ENCODE measurements around the gene EMID1. TPM values are rescaled to one million over a fixed set of nuclear protein-coding genes. Genes with fewer than 3 reads are reported as not detected.

Gene EMID1
- total RNA-seq, 1 experiment from 2014 or later, result 5.4 TPM

GRCh38 chr22:29230972-29231875 is 25.5 kb downstream of the EMID1 start:
- Mint-ChIP-seq H3K9me3 (0 out of 5 replicates have a peak, but pooled peaks cover 0 to 4% of the 10 kb centered on the region in 2 experiments), H3K36me3 (ENCODE audit: insufficient read depth in 1 of 3, low read depth in 3 of 3) (peaks cover 0 to 6% (median 1%) of the 10 kb centered on the region in 3 experiments; a peak in 3 of 7 replicates), H3K27ac (no peak overlapping the region), H3K4me3 (no peak overlapping the region), H3K27me3 (ENCODE audit: low read depth) (peaks cover 4% of the 10 kb centered on the region; the same call in 1 of the 2 replicates), H3K4me1 (no peaks in the 10 kb centered on the region)
- Histone ChIP-seq H4K91ac (ENCODE audit: insufficient read length, low read depth, low read length) (no peak overlapping the region), H3K9me3 (ENCODE audit: control insufficient read depth, low read depth, low read length) (no peaks in the 10 kb centered on the region), H3K4ac (ENCODE audit: low read depth, low read length) (no peak overlapping the region), H3K9ac (ENCODE audit: extremely low read depth, insufficient read length, low read length) (no peak overlapping the region), H3K79me1 (ENCODE audit: insufficient read depth, low read depth, low read length, poor library complexity, severe bottlenecking) (no peaks in the 10 kb centered on the region), H3K4me1 (ENCODE audit: insufficient read depth, low read length) (no peaks in the 10 kb centered on the region), H2BK15ac (ENCODE audit: low read depth, low read length) (no peak overlapping the region), H4K20me1 (ENCODE audit: control insufficient read depth, insufficient read depth, insufficient read length) (no peaks in the 10 kb centered on the region), H2BK5ac (ENCODE audit: insufficient read length, low read length) (no peak overlapping the region), H3K4me2 (ENCODE audit: insufficient read depth, insufficient read length, low read length) (no peak overlapping the region), H3K27me3 (ENCODE audit: insufficient read depth, low read length) (no peaks in the 10 kb centered on the region), H2BK20ac (ENCODE audit: low read depth, low read length, poor library complexity, severe bottlenecking) (no peak overlapping the region), H3T11ph (ENCODE audit: low read length) (no peak overlapping the region), H2BK120ac (ENCODE audit: low read depth, low read length, poor library complexity, severe bottlenecking) (no peak overlapping the region), H2AK5ac (ENCODE audit: insufficient read length, low read length) (no peak overlapping the region), H3K23ac (ENCODE audit: insufficient read length, low read depth, low read length) (no peak overlapping the region), H2BK12ac (ENCODE audit: insufficient read length, low read depth, low read length) (no peak overlapping the region), H4K5ac (ENCODE audit: insufficient read length, low read depth, low read length) (no peak overlapping the region), H3K18ac (ENCODE audit: insufficient read length, low read depth, low read length) (no peak overlapping the region), H3K27ac (ENCODE audit: insufficient read length, low read depth, low read length) (no peak overlapping the region), H2AFZ (ENCODE audit: low read length) (no peak overlapping the region), H4K8ac (replicated peaks; ENCODE audit: insufficient read length, low read depth, low read length) (no peak overlapping the region), H3K56ac (ENCODE audit: insufficient read length, low read depth, low read length) (no peak overlapping the region), H3K23me2 (ENCODE audit: insufficient read length, low read depth, low read length, poor library complexity, severe bottlenecking) (no peaks in the 10 kb centered on the region), H3K14ac (ENCODE audit: insufficient read depth, low read length) (no peak overlapping the region; the same call in 1 of the 2 replicates), H3K79me2 (ENCODE audit: insufficient read depth, low read length) (no peaks in the 10 kb centered on the region)
- no peak for DNase-seq
- WGBS (ENCODE audit: extremely low coverage, insufficient read length, low lambda C conversion rate), result no CpG with 5 or more reads among the region's 19 CpGs
- no peak for TF ChIP-seq CTCF (conservative IDR thresholded peaks at IDR 0.05)

Measured in H9 (cell line).